ENCODE results near the gene OR2M3. TPM values are rescaled to one million over a fixed set of nuclear protein-coding genes. Genes with fewer than 3 reads are reported as not detected.
"Not testable (repeated sequence)": the region's sequence is repeated elsewhere in the genome, so short reads cannot be mapped to it uniquely, and the experiment has no call there.

Gene OR2M3
- not detected in 2 replicates for total RNA-seq

- no peak for DNase-seq (ENCODE audit: low read depth)
Observed at GRCh38 chr1:248196965-248197364, at the start of gene OR2M3. TSS of gene OR2M3 (plus strand) at chr1:248197265. CDS start at chr1:248203068, 5,803 bp downstream.

- DNase-seq (ENCODE audit: low read depth), result no peak
Observed at GRCh38 chr1:248152056-248152827, 44.8 kb upstream of the OR2M3 start.

GRCh38 chr1:248155927-248156326 lies 41.1 kb upstream of the OR2M3 start:
- no peak for DNase-seq (ENCODE audit: low read depth)

GRCh38 chr1:248158758-248159157 lies 38.3 kb upstream of the OR2M3 start:
- DNase-seq (ENCODE audit: low read depth), result no peak

- no peak for DNase-seq (ENCODE audit: low read depth)
Observed at GRCh38 chr1:248164031-248164430, 33.0 kb upstream of the OR2M3 start.

- DNase-seq (ENCODE audit: low read depth), result no peak
Observed at GRCh38 chr1:248165186-248165585, 31.9 kb upstream of the OR2M3 start.

- no peak for DNase-seq (ENCODE audit: low read depth)
Observed at GRCh38 chr1:248174521-248174920, 22.5 kb upstream of the OR2M3 start, which contains the start of gene OR2M2. TSS of gene OR2M2 (plus strand) at chr1:248174821. CDS start at chr1:248179986, 5,165 bp downstream.

GRCh38 chr1:248183996-248184395 lies 13.1 kb upstream of the OR2M3 start:
- no peak for DNase-seq (ENCODE audit: low read depth)

- no peak for DNase-seq (ENCODE audit: low read depth)
Observed at GRCh38 chr1:248187363-248187762, 9.7 kb upstream of the OR2M3 start.

GRCh38 chr1:248189026-248189425 lies 8.0 kb upstream of the OR2M3 start:
- DNase-seq (ENCODE audit: low read depth), result no peak

- DNase-seq (ENCODE audit: low read depth), result no peak
Observed at GRCh38 chr1:248194117-248194516, 2.9 kb upstream of the OR2M3 start.

- no peak for DNase-seq (ENCODE audit: low read depth)
Observed at GRCh38 chr1:248215880-248216279, 18.8 kb downstream of the OR2M3 start.

- no peak for DNase-seq (ENCODE audit: low read depth)
Observed at GRCh38 chr1:248225537-248225936, 28.5 kb downstream of the OR2M3 start.

GRCh38 chr1:248229360-248229908 lies 32.4 kb downstream of the OR2M3 start:
- no peak for DNase-seq (ENCODE audit: low read depth)

GRCh38 chr1:248231117-248231516 lies 34.1 kb downstream of the OR2M3 start, which contains the start of gene OR2M4:
TSS of gene OR2M4 (plus strand) at chr1:248231417. CDS start at chr1:248238929, 7,512 bp downstream.
- DNase-seq (ENCODE audit: low read depth), result no peak

- DNase-seq (ENCODE audit: low read depth), result no peak
Observed at GRCh38 chr1:248239478-248239877, 42.4 kb downstream of the OR2M3 start.

GRCh38 chr1:248243204-248243603 lies 46.1 kb downstream of the OR2M3 start:
- peak; percentile 7 for DNase-seq (ENCODE audit: low read depth)

GRCh38 chr1:248259309-248259708 lies 62.2 kb downstream of the OR2M3 start:
- not testable (repeated sequence) for DNase-seq (ENCODE audit: low read depth)

Other genes starting within 250 kb of the OR2M3 start
- gene OR2L8, start 248.4 kb upstream of the OR2M3 start, total RNA-seq, result 0.25 TPM in 1 of 2 replicates, not detected in the other
- gene OR2AK2, start 232.0 kb upstream of the OR2M3 start, total RNA-seq, result not detected in 2 replicates
- gene OR2L5, start 183.6 kb upstream of the OR2M3 start, total RNA-seq, result 0.05 TPM in 1 of 2 replicates, not detected in the other
- gene OR2L2, start 167.2 kb upstream of the OR2M3 start, total RNA-seq, result not detected in 2 replicates
- gene OR2L3, start 150.4 kb upstream of the OR2M3 start, total RNA-seq, result not detected in 2 replicates
- not detected in 2 replicates for gene OR2L13, start 102.1 kb upstream of the OR2M3 start, total RNA-seq
- gene OR2M5, start 52.1 kb upstream of the OR2M3 start, total RNA-seq, result not detected in 2 replicates
- gene OR2M2, start 22.4 kb upstream of the OR2M3 start, total RNA-seq, result not detected in 2 replicates
- gene OR2M4, start 34.2 kb downstream of the OR2M3 start, total RNA-seq, result not detected in 2 replicates
- gene OR2T33, start 80.7 kb downstream of the OR2M3 start, total RNA-seq, result not detected in 2 replicates
- not detected in 2 replicates for gene OR2T12, start 106.2 kb downstream of the OR2M3 start, total RNA-seq
- gene OR2M7, start 127.3 kb downstream of the OR2M3 start, total RNA-seq, result not detected in 2 replicates
- not detected in 2 replicates for gene OR14C36, start 151.5 kb downstream of the OR2M3 start, total RNA-seq
- gene OR2T4, start 164.4 kb downstream of the OR2M3 start, total RNA-seq, result not detected in 2 replicates
- gene OR2T6, start 178.5 kb downstream of the OR2M3 start, total RNA-seq, result not detected in 2 replicates
- gene OR2T1, start 205.8 kb downstream of the OR2M3 start, total RNA-seq, result not detected in 2 replicates
- not detected in 2 replicates for gene OR2T2, start 248.4 kb downstream of the OR2M3 start, total RNA-seq